ENCODE data around the gene NCR3LG1.

DNA sequence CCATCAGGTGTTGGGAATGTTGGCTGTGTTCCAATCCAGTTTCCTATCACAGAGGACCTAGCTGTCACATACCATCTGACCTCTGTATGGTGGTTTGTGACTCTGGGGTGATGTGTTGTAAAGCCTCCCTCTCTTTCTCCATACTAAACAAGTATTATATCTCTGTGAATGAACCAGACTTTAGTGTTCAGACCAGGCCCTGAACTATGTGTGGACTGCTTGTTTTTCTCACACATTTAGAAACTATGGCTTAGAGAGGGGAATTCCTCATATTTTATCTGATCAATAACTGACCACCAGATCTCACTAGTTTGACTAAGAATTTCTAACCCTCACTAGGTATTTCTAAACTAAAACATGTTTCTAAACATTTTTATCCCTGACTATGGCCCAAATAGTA is 17.5 kb downstream of the NCR3LG1 start:
- TF ChIP-seq, protein P1, sequence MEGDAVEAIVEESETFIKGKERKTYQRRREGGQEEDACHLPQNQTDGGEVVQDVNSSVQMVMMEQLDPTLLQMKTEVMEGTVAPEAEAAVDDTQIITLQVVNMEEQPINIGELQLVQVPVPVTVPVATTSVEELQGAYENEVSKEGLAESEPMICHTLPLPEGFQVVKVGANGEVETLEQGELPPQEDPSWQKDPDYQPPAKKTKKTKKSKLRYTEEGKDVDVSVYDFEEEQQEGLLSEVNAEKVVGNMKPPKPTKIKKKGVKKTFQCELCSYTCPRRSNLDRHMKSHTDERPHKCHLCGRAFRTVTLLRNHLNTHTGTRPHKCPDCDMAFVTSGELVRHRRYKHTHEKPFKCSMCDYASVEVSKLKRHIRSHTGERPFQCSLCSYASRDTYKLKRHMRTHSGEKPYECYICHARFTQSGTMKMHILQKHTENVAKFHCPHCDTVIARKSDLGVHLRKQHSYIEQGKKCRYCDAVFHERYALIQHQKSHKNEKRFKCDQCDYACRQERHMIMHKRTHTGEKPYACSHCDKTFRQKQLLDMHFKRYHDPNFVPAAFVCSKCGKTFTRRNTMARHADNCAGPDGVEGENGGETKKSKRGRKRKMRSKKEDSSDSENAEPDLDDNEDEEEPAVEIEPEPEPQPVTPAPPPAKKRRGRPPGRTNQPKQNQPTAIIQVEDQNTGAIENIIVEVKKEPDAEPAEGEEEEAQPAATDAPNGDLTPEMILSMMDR (IDR thresholded peaks at IDR 0.05 in 2 of 3, conservative IDR thresholded peaks at IDR 0.05 in 1 of 3; ENCODE audit: insufficient read depth in 2 of 3, low read depth in 1 of 3, low read length in 3 of 3): no peak
- no peak for TF ChIP-seq POLR2A (conservative IDR thresholded peaks at IDR 0.05)
- TF ChIP-seq, protein P2, sequence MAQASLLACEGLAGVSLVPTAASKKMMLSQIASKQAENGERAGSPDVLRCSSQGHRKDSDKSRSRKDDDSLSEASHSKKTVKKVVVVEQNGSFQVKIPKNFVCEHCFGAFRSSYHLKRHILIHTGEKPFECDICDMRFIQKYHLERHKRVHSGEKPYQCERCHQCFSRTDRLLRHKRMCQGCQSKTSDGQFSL (CRISPR knock-in tag; IDR thresholded peaks at IDR 0.05): no peak
- TF ChIP-seq, protein P2 (tag; IDR thresholded peaks at IDR 0.05): no peak
- no peak for TF ChIP-seq NR2C2 (CRISPR knock-in tag; IDR thresholded peaks at IDR 0.05)
- TF ChIP-seq NR2C2 (tag; IDR thresholded peaks at IDR 0.05): no peak
- TF ChIP-seq CAMTA2 (CRISPR knock-in tag; conservative IDR thresholded peaks at IDR 0.05): no peak
- TF ChIP-seq, protein P3, sequence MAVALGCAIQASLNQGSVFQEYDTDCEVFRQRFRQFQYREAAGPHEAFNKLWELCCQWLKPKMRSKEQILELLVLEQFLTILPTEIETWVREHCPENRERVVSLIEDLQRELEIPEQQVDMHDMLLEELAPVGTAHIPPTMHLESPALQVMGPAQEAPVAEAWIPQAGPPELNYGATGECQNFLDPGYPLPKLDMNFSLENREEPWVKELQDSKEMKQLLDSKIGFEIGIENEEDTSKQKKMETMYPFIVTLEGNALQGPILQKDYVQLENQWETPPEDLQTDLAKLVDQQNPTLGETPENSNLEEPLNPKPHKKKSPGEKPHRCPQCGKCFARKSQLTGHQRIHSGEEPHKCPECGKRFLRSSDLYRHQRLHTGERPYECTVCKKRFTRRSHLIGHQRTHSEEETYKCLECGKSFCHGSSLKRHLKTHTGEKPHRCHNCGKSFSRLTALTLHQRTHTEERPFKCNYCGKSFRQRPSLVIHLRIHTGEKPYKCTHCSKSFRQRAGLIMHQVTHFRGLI (CRISPR knock-in tag; IDR thresholded peaks at IDR 0.05): no peak
- no peak for TF ChIP-seq GABPB1 (CRISPR knock-in tag; IDR thresholded peaks at IDR 0.05)
- TF ChIP-seq MAZ (CRISPR knock-in tag; conservative IDR thresholded peaks at IDR 0.05 in 1 of 2, IDR thresholded peaks at IDR 0.05 in 1 of 2): no peak
- no peak for TF ChIP-seq ZNF639 (CRISPR knock-in tag; conservative IDR thresholded peaks at IDR 0.05 in 1 of 2, IDR thresholded peaks at IDR 0.05 in 1 of 2)
- no peak for TF ChIP-seq RBFOX2 (IDR thresholded peaks at IDR 0.05; ENCODE audit: low read depth, low read length)
- TF ChIP-seq, protein P4, sequence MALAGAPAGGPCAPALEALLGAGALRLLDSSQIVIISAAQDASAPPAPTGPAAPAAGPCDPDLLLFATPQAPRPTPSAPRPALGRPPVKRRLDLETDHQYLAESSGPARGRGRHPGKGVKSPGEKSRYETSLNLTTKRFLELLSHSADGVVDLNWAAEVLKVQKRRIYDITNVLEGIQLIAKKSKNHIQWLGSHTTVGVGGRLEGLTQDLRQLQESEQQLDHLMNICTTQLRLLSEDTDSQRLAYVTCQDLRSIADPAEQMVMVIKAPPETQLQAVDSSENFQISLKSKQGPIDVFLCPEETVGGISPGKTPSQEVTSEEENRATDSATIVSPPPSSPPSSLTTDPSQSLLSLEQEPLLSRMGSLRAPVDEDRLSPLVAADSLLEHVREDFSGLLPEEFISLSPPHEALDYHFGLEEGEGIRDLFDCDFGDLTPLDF (CRISPR knock-in tag; IDR thresholded peaks at IDR 0.05): no peak
- no peak for TF ChIP-seq ZHX1 (conservative IDR thresholded peaks at IDR 0.05; ENCODE audit: low read length)

All from K562 (cell line).